C4-2B (cell line): ENCODE data around the gene NECTIN2.

Experiments
- CTCF ChIP-seq: fragments of 450-650 bp; conservative IDR thresholded peaks from 2 replicates; pipeline ENCODE4 v1.5.1; 2017; ENCODE audit warnings: mild to moderate bottlenecking
- ZFX ChIP-seq: fragments of 450-650 bp; IDR thresholded peaks from 2 replicates; pipeline ENCODE4 v1.6.1; 2017

GRCh38 chr19:44892932-44893331, 46.8 kb downstream of the NECTIN2 start:
- TF ChIP-seq CTCF (no peak), ZFX (no peak)
